NT2/D1 (cell line): ENCODE measurements around the gene PARD3.

Experiments used
- SUZ12 ChIP-seq: IDR thresholded peaks from 2 replicates; pipeline ENCODE4 v1.6.1; 2011; ENCODE audit not compliant: insufficient read length, insufficient read depth; ENCODE audit errors: extremely low read depth
- YY1 ChIP-seq: IDR thresholded peaks from 2 replicates; pipeline ENCODE4 v1.6.1; 2011; ENCODE audit not compliant: insufficient read length, insufficient read depth

DNA sequence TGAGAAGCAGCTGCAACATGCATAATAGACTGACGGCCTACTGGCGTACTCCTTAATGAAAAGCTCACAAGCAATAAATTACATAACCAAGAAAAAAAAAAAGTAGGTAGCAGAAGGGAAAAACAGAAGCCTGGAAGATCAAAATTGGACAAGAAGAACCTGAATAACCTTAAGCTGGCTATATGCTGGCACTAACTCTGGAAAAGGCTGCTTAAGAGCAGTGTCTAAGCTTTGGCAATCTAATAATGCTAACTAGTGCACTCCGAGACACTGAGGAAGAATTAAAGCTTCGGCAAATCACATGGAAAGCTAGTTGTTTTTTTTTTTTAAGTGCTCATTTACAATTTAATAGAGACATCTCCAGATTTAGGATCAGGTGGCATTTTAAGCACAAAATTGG lies 441.9 kb downstream of the PARD3 start:
- TF ChIP-seq YY1 = no peak
- TF ChIP-seq SUZ12 = no peak
